NB4 (cell line): ENCODE measurements around the gene MMADHC.

Experiments
- DNase-seq: peaks from one replicate; pipeline ENCODE4 v3.0.0; 2010; ENCODE audit warnings: low read depth
- H3K4me3 ChIP-seq: one replicate; pipeline ENCODE4 v1.5.1; 2011; ENCODE audit warnings: mild to moderate bottlenecking, low read depth, low read length, moderate library complexity
- CTCF ChIP-seq: IDR thresholded peaks from one replicate; pipeline ENCODE4 v1.5.1; 2012; ENCODE audit warnings: low read depth, low read length
- MAX ChIP-seq: IDR thresholded peaks from 2 replicates; pipeline ENCODE4 v1.6.1; 2011; ENCODE audit warnings: low read depth, low read length
- MYC ChIP-seq: IDR thresholded peaks from 2 replicates; pipeline ENCODE4 v1.6.1; 2011; ENCODE audit warnings: low read depth, low read length
- POLR2A ChIP-seq: IDR thresholded peaks from 2 replicates; pipeline ENCODE4 v1.6.1; 2011; ENCODE audit warnings: mild to moderate bottlenecking; ENCODE audit not compliant: insufficient read length; ENCODE audit errors: extremely low read depth

MMADHC gene

GRCh38 chr2:149564983-149565382 lies 22.6 kb downstream of the MMADHC start:
- no peak for DNase-seq
- no peak overlapping the region for H3K4me3 ChIP-seq
- TF ChIP-seq MYC = no peak
- TF ChIP-seq MAX = no peak
- no peak for TF ChIP-seq POLR2A
- TF ChIP-seq CTCF = no peak

- TF ChIP-seq POLR2A (no peak), CTCF (no peak), MYC (no peak), MAX (no peak)
- H3K4me3 ChIP-seq = no peak overlapping the region
- no peak for DNase-seq
These were observed 23.5 kb downstream of the MMADHC start for GRCh38 chr2:149564097-149564496.

GRCh38 chr2:149562324-149562723 lies 25.3 kb downstream of the MMADHC start:
- H3K4me3 ChIP-seq = no peak overlapping the region
- TF ChIP-seq CTCF (no peak), POLR2A (no peak), MYC (no peak), MAX (no peak)
- no peak for DNase-seq

GRCh38 chr2:149561309-149561926 lies 26.2 kb downstream of the MMADHC start:
- TF ChIP-seq CTCF (peak; percentile 58), MAX (no peak)
- DNase-seq = peak; percentile 60
- no peak overlapping the region for H3K4me3 ChIP-seq

GRCh38 chr2:149559341-149560068 lies 28.1 kb downstream of the MMADHC start:
- DNase-seq = peak; percentile 19
- no peak overlapping the region for H3K4me3 ChIP-seq
- TF ChIP-seq CTCF (peak; percentile 4), POLR2A (no peak), MYC (no peak), MAX (no peak)
